HepG2 (cell line): ENCODE data around the gene STK17A. TPM values are rescaled to one million over a fixed set of nuclear protein-coding genes. Genes with fewer than 3 reads are reported as not detected.

Experiments
- ATAC-seq: fragments of 200-7000 bp; cut with Tn5 transposase; 3 replicates; pipeline ENCODE4 v1.9.1; 2020; ENCODE audit warnings: mild to moderate bottlenecking, moderate library complexity
- BruUV-seq: library from RNA; stranded (reverse); fragments of 400-500 nt; replicated peaks from 2 replicates; lab custom pipeline; 2021; lab: Mats Ljungman, UMichigan
- CTCF ChIA-PET: fragments of 300-600 bp; formaldehyde crosslinking; extraction: SDS; loops from one replicate; lab custom pipeline; 2021; ENCODE audit warnings: low total read pairs, inconsistent platforms, low intra/inter-chr PET ratio; lab: Yijun Ruan, JAX
- POLR2A ChIA-PET: fragments of 350-600 bp; sonication (Branson Sonifier 250); formaldehyde crosslinking; loops from one replicate; lab custom pipeline; 2020; ENCODE audit warnings: antibody characterized with exemption, inconsistent platforms; lab: Yijun Ruan, JAX
- DNase-seq: peaks from one replicate; pipeline ENCODE4 v3.0.0-alpha.2; 2015; ENCODE audit warnings: low spot score
- FAIRE-seq: peaks from 3 replicates; lab custom pipeline; 2011; peaks lifted over from hg19 to GRCh38; lab: Jason Lieb, UNC
- H2AFZ ChIP-seq: one replicate; pipeline ENCODE4 v1.6.1; 2011; ENCODE audit warnings: low read length, inconsistent platforms
- H3K27ac ChIP-seq: fragments of 300-600 bp; 3 replicates; pipeline ENCODE4 v1.8.0; 2011; ENCODE audit warnings: mixed run types, mild to moderate bottlenecking, mixed read lengths, low read length, inconsistent platforms; ENCODE audit not compliant: insufficient read depth; ENCODE audit errors: extremely low read length
- H3K27me3 ChIP-seq, 2 experiments: fragments of 200-600 bp in 1 of 2; 2 replicates in 1 of 2; 3 replicates in 1 of 2; pipeline versions ENCODE4 v1.6.0 to v1.8.0; 2011; ENCODE audit warnings: low read length in 2 of 2, mild to moderate bottlenecking in 2 of 2, moderate library complexity in 2 of 2, inconsistent platforms in 1 of 2; ENCODE audit not compliant: insufficient read depth in 2 of 2, control insufficient read depth in 1 of 2
- H3K36me3 ChIP-seq, 2 experiments: fragments of 200-600 bp in 1 of 2; replicated peaks in 1 of 2; 2 replicates in 1 of 2; 3 replicates in 1 of 2; pipeline versions ENCODE4 v1.5.1 to v1.8.0; 2011; ENCODE audit warnings: low read length in 2 of 2, inconsistent platforms in 1 of 2; ENCODE audit not compliant: insufficient read depth in 2 of 2, control insufficient read depth in 1 of 2
- H3K4me1 ChIP-seq: 2 replicates; pipeline ENCODE4 v1.5.1; 2012; ENCODE audit warnings: low read length, inconsistent platforms; ENCODE audit not compliant: insufficient read depth
- H3K4me2 ChIP-seq: 2 replicates; pipeline ENCODE4 v1.6.0; 2011; ENCODE audit warnings: low read depth, low read length, inconsistent platforms
- H3K4me3 ChIP-seq, 3 experiments: fragments of 200-600 bp in 1 of 3; sonication (generic), shearing (Covaris generic) in 1 of 3; replicated peaks in 1 of 3; 2 replicates each; pipeline ENCODE4 v1.5.1; 2011 to 2016; ENCODE audit warnings: low read length in 3 of 3, inconsistent platforms in 2 of 3, low read depth in 2 of 3, mild to moderate bottlenecking in 2 of 3, control low read depth in 1 of 3, mixed read lengths in 1 of 3; ENCODE audit not compliant: insufficient read depth in 1 of 3
- H3K79me2 ChIP-seq: one replicate; pipeline ENCODE4 v1.6.1; 2011; ENCODE audit warnings: low read length, inconsistent platforms; ENCODE audit not compliant: insufficient read depth
- H3K9ac ChIP-seq: 2 replicates; pipeline ENCODE4 v1.6.0; 2011; ENCODE audit warnings: mild to moderate bottlenecking, low read depth, low read length, inconsistent platforms; ENCODE audit not compliant: insufficient read depth
- H3K9me3 ChIP-seq: 2 replicates; pipeline ENCODE4 v1.5.1; 2012; ENCODE audit warnings: mild to moderate bottlenecking, low read length
- H4K20me1 ChIP-seq: 2 replicates; pipeline ENCODE4 v1.6.0; 2011; ENCODE audit warnings: inconsistent platforms, mild to moderate bottlenecking, low read length, moderate library complexity; ENCODE audit not compliant: insufficient read depth
- BCL3 ChIP-seq: sonication (generic); formaldehyde crosslinking; IDR thresholded peaks from 2 replicates; pipeline ENCODE4 v1.5.1; 2020; ENCODE audit warnings: mild to moderate bottlenecking, missing genetic modification reagents, moderate library complexity
- CHD2 ChIP-seq: IDR thresholded peaks from 2 replicates; pipeline ENCODE4 v1.6.1; 2011; ENCODE audit warnings: low read depth, low read length, improper control_type of control experiment
- CREB1 ChIP-seq, 2 experiments: fragments of 450-650 bp in 1 of 2; IDR thresholded peaks; 2 replicates each; pipeline ENCODE4 v1.6.1; 2016 to 2017; ENCODE audit warnings: control low read depth in 1 of 2, mild to moderate bottlenecking in 1 of 2, missing compliant biosample characterization in 1 of 2, missing genetic modification characterization in 1 of 2
- CREBL2 ChIP-seq: sonication (generic); formaldehyde crosslinking; IDR thresholded peaks from 2 replicates; pipeline ENCODE4 v1.8.1; 2023; ENCODE audit warnings: missing genetic modification reagents, mild to moderate bottlenecking, borderline replicate concordance
- ERF ChIP-seq: IDR thresholded peaks from 2 replicates; pipeline ENCODE4 v1.6.1; 2018; ENCODE audit warnings: missing biosample characterization, missing genetic modification reagents
- HES4 ChIP-seq: sonication (generic); formaldehyde crosslinking; IDR thresholded peaks from 2 replicates; pipeline ENCODE4 v1.9.0; 2021; ENCODE audit warnings: mild to moderate bottlenecking, missing genetic modification reagents, borderline replicate concordance
- HNF4A ChIP-seq: sonication (generic); formaldehyde crosslinking; IDR thresholded peaks from 2 replicates; pipeline ENCODE4 v1.4.0; 2020; ENCODE audit warnings: missing genetic modification reagents
- HNRNPLL ChIP-seq: fragments of 200-400 bp; formaldehyde crosslinking; IDR thresholded peaks from 2 replicates; pipeline ENCODE4 v1.6.1; 2017; ENCODE audit warnings: mild to moderate bottlenecking, low read depth, low read length; ENCODE audit not compliant: poor library complexity, severe bottlenecking
- KLF12 ChIP-seq: sonication (generic); formaldehyde crosslinking; IDR thresholded peaks from 2 replicates; pipeline ENCODE4 v1.4.0; 2020; ENCODE audit warnings: missing genetic modification reagents, borderline replicate concordance
- POLR2AphosphoS2 ChIP-seq: IDR thresholded peaks from 2 replicates; pipeline ENCODE4 v1.6.1; 2011; ENCODE audit warnings: low read depth, low read length, improper control_type of control experiment
- RBFOX2 ChIP-seq: fragments of 200-400 bp; formaldehyde crosslinking; IDR thresholded peaks from 2 replicates; pipeline ENCODE4 v1.6.1; 2017; ENCODE audit warnings: low read depth, mild to moderate bottlenecking, low read length
- ZBTB25 ChIP-seq: IDR thresholded peaks from 2 replicates; pipeline ENCODE4 v1.6.1; 2018; ENCODE audit warnings: missing genetic modification reagents
- ZBTB7B ChIP-seq: sonication (generic); formaldehyde crosslinking; IDR thresholded peaks from 2 replicates; pipeline ENCODE4 v1.4.0; 2020; ENCODE audit warnings: missing genetic modification reagents
- ZNF20 ChIP-seq: sonication (generic); formaldehyde crosslinking; IDR thresholded peaks from 2 replicates; pipeline ENCODE4 v1.4.0; 2020; ENCODE audit warnings: mild to moderate bottlenecking, moderate library complexity, missing genetic modification reagents
- ZNF484 ChIP-seq: sonication (generic); formaldehyde crosslinking; IDR thresholded peaks from 2 replicates; pipeline ENCODE4 v1.5.1; 2020; ENCODE audit warnings: mild to moderate bottlenecking, low read depth, missing genetic modification reagents, borderline replicate concordance
- ZNF768 ChIP-seq: sonication (generic); formaldehyde crosslinking; IDR thresholded peaks from 2 replicates; pipeline ENCODE4 v1.4.0; 2020; ENCODE audit warnings: missing genetic modification reagents
- ZNF841 ChIP-seq: sonication (generic); formaldehyde crosslinking; IDR thresholded peaks from 2 replicates; pipeline ENCODE4 v1.8.1; 2023; ENCODE audit warnings: missing genetic modification reagents, borderline replicate concordance
- WGBS: methylation state at CpG from one replicate; pipeline ENCODE4 v1.1.6; 2017; ENCODE audit warnings: low lambda C conversion rate; 5-methylcytosine and 5-hydroxymethylcytosine counted together
- in situ Hi-C: cut with HindIII; loops from 2 replicates; pipeline ENCODE4 v1.10.0; 2017; ENCODE audit warnings: low pct_unique_long_range_greater_than_20kb; ENCODE audit not compliant: extremely low pct_ligation_motif_present
- intact Hi-C: fragments of 100-400 bp; cut with micrococcal nuclease; formaldehyde crosslinking; loops from one replicate; pipeline ENCODE4 v1.10.0; 2022; ENCODE audit not compliant: unreplicated experiment
- polyA plus RNA-seq, 8 experiments: library from polyadenylated mRNA; depleted of rRNA in 3 of 8; stranded (reverse) in 7 of 8; unstranded in 1 of 8; fragments of >200 nt; fragmentation: Illumina TruSeq in 4 of 8; extraction: Trizol in 4 of 8; gene quantifications; 2 replicates each; pipeline versions ENCODE4 v1.2.1 to v1.2.3, GENCODE V29; 2011 to 2016; ENCODE audit warnings: low read depth in 4 of 8, missing spikeins in 1 of 8, mixed read lengths in 1 of 8; ENCODE audit not compliant: insufficient read depth in 1 of 8
- total RNA-seq, 5 experiments: library from RNA; depleted of rRNA; stranded (reverse); fragments of >200 nt; fragmentation: Illumina TruSeq; extraction: Trizol; gene quantifications; 2 replicates each; pipeline ENCODE4 v1.2.3, GENCODE V29; 2016; ENCODE audit warnings: low read depth in 1 of 5

STK17A gene
- total and polyA plus RNA-seq, 2 of the 13 experiments (the other 11 are each of a cell fraction or from before 2014, with no cell fraction given): 18.6 to 24.3 TPM

GRCh38 chr7:43546231-43546630 lies 36.7 kb upstream of the STK17A start (continued):
- TF ChIP-seq ZBTB25 (CRISPR knock-in tag) (no peak), ZNF841 (CRISPR knock-in tag) (no peak)

GRCh38 chr7:43550427-43550826 lies 32.5 kb upstream of the STK17A start:
- POLR2A ChIA-PET: no interaction called here
- 0 out of 5 replicates have a peak, but pooled peaks cover 0 to 5% of the 10 kb centered on the region in 2 experiments for H3K27me3 ChIP-seq

GRCh38 chr7:43552122-43552521 lies 30.8 kb upstream of the STK17A start:
- Histone ChIP-seq H3K4me1 (no peaks in the 10 kb centered on the region), H3K4me2 (no peak overlapping the region), H3K9me3 (no peaks in the 10 kb centered on the region), H3K9ac (no peak overlapping the region), H3K27me3 (peaks cover 0 to 2% of the 10 kb centered on the region in 2 experiments; a peak in 1 of 5 replicates), H3K4me3 (no peak overlapping the region), H4K20me1 (no peaks in the 10 kb centered on the region), H2AFZ (no peak overlapping the region), H3K36me3 (no peaks in the 10 kb centered on the region), H3K79me2 (no peaks in the 10 kb centered on the region)
- DNase-seq (no peak), ATAC-seq (no peak), FAIRE-seq (no peak)
- 52% methylated on average over 8 of the region's 8 CpGs for WGBS
- intact Hi-C loops (no loop called here), in situ Hi-C loops (no loop called here)
- no TSS peak for BruUV-seq
- ChIA-PET POLR2A (no interaction called here), CTCF (no interaction called here)
- TF ChIP-seq BCL3: no peak
- no peak for TF ChIP-seq POLR2AphosphoS2
- no peak for TF ChIP-seq CREBL2 (CRISPR knock-in tag)
- no peak for TF ChIP-seq ZNF20 (CRISPR knock-in tag)
- TF ChIP-seq HNRNPLL: no peak
- no peak for TF ChIP-seq HNF4A (CRISPR knock-in tag)
- no peak for TF ChIP-seq CREB1 (IDR thresholded peaks at IDR 0.05)
- TF ChIP-seq CREB1 (CRISPR knock-in tag; IDR thresholded peaks at IDR 0.05): no peak
- TF ChIP-seq ZBTB7B (CRISPR knock-in tag): no peak
- no peak for TF ChIP-seq KLF12 (CRISPR knock-in tag)
- no peak for TF ChIP-seq CHD2
- no peak for TF ChIP-seq RBFOX2
- TF ChIP-seq ERF (CRISPR knock-in tag): no peak
- TF ChIP-seq HES4 (CRISPR knock-in tag): no peak
- TF ChIP-seq, all 625 proteins: peak for 0
- H3K27ac ChIP-seq: no peak overlapping the region

More at GRCh38 chr7:43550427-43550826, 32.5 kb upstream of the STK17A start:
- no peak overlapping the region for H3K27ac ChIP-seq
- intact Hi-C loops (no loop called here), in situ Hi-C loops (no loop called here)
- no peaks in the 10 kb centered on the region for H4K20me1 ChIP-seq
- H3K9me3 ChIP-seq: no peaks in the 10 kb centered on the region
- FAIRE-seq (no peak), ATAC-seq (no peak), DNase-seq (no peak)
- BruUV-seq: no TSS peak
- 86% methylated on average over 16 of the region's 16 CpGs for WGBS
- no peaks in the 10 kb centered on the region for H3K79me2 ChIP-seq
- no peaks in the 10 kb centered on the region for H3K36me3 ChIP-seq
- no peaks in the 10 kb centered on the region for H3K4me1 ChIP-seq
- TF ChIP-seq ZNF768 (CRISPR knock-in tag) (peak; percentile 65; the same call in 1 of the 2 replicates), ZNF484 (CRISPR knock-in tag) (no peak)
- H3K4me2 ChIP-seq: no peak overlapping the region
- H2AFZ ChIP-seq: no peak overlapping the region
- CTCF ChIA-PET: no interaction called here
- H3K9ac ChIP-seq: no peak overlapping the region
- H3K4me3 ChIP-seq: no peak overlapping the region
